ENCODE results near the gene RNF103. TPM values are rescaled to one million over a fixed set of nuclear protein-coding genes. Genes with fewer than 3 reads are reported as not detected.

The RNF103 gene
- total RNA-seq, 4 donors from 2014 or later, result 29.6 to 32.6 (median 31.5) TPM

DNA sequence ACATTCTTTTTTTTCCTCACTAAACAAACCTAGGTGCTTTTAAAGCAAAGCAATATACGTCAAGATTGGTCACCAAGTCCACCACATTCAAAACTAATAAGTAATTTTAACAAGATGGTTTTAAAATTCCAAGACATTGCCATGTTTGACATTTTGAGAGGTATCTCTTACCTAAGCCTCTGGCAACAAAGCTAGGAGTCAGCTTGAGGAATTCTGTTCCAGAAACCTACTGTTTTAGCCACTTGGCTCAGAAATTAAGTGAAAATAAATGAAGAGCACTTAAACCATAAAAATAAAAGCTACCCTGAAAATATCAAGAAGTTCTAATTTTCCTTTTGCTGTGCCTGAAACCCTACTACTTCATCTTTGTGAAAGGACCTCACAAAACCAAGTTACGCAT is 30.4 kb downstream of the RNF103 start:
- TF ChIP-seq, protein P1, sequence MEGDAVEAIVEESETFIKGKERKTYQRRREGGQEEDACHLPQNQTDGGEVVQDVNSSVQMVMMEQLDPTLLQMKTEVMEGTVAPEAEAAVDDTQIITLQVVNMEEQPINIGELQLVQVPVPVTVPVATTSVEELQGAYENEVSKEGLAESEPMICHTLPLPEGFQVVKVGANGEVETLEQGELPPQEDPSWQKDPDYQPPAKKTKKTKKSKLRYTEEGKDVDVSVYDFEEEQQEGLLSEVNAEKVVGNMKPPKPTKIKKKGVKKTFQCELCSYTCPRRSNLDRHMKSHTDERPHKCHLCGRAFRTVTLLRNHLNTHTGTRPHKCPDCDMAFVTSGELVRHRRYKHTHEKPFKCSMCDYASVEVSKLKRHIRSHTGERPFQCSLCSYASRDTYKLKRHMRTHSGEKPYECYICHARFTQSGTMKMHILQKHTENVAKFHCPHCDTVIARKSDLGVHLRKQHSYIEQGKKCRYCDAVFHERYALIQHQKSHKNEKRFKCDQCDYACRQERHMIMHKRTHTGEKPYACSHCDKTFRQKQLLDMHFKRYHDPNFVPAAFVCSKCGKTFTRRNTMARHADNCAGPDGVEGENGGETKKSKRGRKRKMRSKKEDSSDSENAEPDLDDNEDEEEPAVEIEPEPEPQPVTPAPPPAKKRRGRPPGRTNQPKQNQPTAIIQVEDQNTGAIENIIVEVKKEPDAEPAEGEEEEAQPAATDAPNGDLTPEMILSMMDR (IDR thresholded peaks at IDR 0.05; ENCODE audit: low read depth), result no peak

DNA sequence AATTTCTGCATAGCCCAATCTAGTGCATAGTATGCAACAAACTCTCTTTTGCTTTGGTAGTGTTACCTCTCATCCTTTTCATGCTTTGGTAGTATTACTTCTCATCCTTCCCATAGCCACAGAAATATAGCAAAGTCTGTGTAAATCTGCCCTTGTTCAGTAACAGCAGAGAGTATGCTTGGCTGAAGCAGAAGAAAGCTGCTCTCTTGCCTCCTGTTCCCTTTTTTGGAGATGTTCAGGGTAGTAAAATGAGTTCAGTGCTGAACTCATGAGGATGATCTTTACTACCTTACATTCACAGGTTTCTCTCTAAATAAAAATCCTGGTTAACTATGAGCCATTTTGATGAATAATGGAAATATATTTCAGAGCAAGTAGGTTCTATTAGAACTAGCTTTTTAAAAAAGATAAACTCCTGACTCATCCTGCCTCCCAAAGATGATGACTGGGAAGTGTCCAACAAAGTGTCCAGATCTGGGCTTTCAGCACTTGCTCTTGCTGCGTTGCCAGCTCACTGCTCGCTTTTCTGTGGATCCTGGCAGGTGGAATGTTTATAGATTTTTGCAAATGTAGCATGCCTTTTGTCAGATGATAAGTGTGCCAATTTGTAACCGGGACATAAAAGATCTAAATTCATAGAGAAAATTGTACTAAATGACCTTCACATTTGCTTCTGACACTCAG is 31.0 kb downstream of the RNF103 start:
- TF ChIP-seq, protein P1 (IDR thresholded peaks at IDR 0.05; ENCODE audit: low read depth), result no peak

DNA sequence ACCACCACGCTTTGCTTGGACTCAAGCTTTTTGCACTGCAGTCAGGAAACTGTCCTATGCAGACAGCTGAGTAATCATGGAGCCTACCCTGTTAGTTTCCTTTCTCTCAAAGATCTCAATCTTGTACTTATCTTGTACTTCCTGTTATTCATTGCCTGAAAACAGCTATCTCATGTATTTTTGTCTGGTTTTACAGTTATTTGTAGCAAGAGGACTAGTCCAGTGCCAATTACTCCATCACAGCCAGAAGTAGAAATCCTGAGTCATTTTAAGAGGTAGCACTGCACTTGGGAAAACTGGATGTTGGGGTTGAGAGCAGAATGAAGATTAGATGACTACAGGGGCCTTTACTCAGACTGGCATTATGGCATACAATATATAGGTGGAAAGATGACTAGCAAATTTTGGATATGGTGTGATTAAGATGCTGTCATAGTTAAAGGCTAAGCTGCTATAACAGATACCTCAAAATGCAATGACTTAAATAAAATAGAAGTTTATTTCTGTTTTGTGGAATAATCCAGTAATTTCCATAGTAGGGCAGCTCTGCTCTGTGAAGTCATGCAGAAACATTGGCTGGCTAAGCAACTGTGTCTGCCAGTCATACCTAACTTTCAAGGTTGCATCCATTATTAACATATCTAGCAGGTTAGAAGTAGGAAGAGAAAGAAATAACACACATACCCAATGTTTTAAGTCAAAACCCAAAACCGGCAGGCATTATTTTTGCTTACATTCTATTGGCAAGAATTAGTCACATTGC is 39.3 kb downstream of the RNF103 start:
- TF ChIP-seq, protein P1 (IDR thresholded peaks at IDR 0.05; ENCODE audit: low read depth), result no peak

DNA sequence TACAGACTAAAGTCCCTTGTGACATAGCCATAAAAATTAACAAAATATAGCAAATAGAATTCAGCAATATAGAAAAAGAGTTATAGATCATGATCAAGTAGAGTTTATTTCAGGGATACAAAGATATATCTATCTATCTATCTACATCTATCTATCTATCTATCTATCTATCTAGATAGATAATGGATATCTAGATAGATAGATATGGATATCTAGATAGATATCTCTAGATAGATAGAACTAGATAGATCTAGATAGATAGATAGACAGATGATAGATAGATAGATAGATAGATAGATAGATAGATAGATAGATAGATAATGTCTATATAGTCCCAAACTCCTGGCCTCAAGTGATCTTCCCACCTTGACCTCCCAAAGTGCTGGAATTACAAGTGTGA is 43.1 kb downstream of the RNF103 start:
- TF ChIP-seq, protein P1 (IDR thresholded peaks at IDR 0.05; ENCODE audit: low read depth), result no peak

DNA sequence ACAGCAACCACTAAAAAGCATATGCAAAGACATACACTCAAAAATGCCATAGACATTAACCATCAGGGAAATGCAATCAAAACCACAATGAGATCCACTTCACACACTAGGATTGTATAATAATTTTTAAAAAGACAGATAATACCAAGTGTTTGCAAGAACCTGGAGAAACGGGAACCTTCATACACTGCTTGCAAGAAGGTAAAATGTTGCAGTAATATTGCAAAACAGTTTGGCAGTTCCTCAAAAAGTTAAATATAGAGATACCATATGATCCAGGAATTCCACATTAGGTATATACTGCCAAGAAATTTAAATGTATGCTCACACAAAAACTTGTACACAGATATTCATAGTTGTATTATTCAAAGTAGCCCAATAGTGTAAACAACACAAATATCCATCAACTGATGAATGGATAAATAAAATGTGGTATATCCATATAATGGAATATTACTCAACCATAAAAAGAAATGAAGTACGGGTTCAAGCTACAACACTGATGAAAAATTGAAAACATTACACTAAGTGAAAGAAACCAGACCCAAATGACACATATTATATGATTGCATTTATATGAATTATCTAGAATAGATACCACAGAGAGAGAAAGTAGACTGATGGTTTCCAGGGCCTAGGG is 45.7 kb downstream of the RNF103 start:
- TF ChIP-seq, protein P1 (IDR thresholded peaks at IDR 0.05; ENCODE audit: low read depth), result no peak

DNA sequence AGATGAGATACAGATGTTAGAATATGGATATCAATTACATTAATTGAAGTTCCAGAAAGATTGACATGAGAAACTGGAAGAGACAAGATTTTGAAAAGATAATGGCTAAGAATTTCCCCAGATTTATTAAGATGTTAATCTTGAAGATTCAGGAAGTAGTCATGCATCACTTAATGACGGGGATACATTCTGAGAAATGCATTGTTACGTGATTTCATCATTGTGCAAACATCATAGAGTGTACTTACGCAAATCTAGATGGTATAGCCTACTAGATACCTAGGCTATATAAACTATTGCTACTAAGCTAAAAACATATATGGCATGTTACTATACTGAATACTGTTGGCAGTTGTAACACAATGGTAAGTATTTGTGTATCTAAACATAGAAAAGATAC is 53.6 kb downstream of the RNF103 start:
- TF ChIP-seq, protein P1 (IDR thresholded peaks at IDR 0.05; ENCODE audit: low read depth), result no peak

DNA sequence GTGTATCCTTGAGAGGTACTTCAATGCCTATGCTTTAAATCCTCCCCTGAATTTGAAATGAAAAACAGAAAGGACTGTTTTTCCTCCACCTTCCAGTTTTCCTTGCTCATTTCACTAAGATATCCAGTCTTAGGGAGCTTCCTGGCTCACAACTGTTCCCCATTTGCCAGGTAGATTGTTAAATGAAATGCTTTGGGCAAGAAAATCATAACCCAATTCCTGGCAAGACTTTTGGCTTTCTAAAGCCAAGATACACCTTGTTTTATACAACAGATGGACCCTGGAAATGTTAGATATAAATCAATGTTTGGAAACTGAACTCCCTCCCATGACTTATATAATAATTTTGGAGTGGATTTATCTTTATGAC is 56.9 kb downstream of the RNF103 start:
- TF ChIP-seq, protein P1 (IDR thresholded peaks at IDR 0.05; ENCODE audit: low read depth), result no peak

Data from subcutaneous adipose tissue (tissue), 4 donors.